ENCODE results near the gene SOX5. TPM values are rescaled to one million over a fixed set of nuclear protein-coding genes. Genes with fewer than 3 reads are reported as not detected.

SOX5 gene
- total and polyA plus RNA-seq, 2 experiments from 2014 or later, result 14.8 to 26.4 TPM

DNA sequence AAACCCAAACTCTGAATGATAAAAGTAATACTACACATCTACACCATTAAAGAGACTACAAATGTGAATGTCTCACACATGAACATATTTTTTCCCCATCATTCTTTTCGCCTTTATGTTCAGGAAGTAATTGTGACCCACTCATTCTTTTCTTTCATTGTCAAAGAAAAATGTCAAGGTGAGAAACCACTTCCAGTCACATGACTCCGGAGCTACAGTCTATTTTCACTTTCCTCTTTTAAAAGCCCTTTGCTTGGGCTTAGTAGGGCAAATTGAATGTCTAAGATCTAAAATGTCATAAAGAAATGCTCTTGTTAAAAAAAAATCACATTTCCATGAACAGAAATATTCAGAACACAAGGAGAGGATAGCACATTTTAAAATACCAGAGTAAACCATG is 461.3 kb downstream of the SOX5 start:
- Histone ChIP-seq H3K9me2 (replicated peaks; ENCODE audit: insufficient read depth) (no peaks in the 10 kb centered on the region), H2AFZ (no peak overlapping the region), H3K36me3 (replicated peaks; ENCODE audit: insufficient read depth, low read depth) (no peaks in the 10 kb centered on the region), H3K9me3 (ENCODE audit: low read depth) (no peaks in the 10 kb centered on the region), H3K4me2 (no peak overlapping the region), H3K4me3 (no peak overlapping the region), H3K79me2 (no peaks in the 10 kb centered on the region), H4K20me1 (ENCODE audit: insufficient read depth, poor library complexity, severe bottlenecking) (no peaks in the 10 kb centered on the region), H3K4me1 (ENCODE audit: insufficient read depth) (no peaks in the 10 kb centered on the region), H3K27ac (no peak overlapping the region), H3K27me3 (no peaks in the 10 kb centered on the region)
- DNase-seq (ENCODE audit: low spot score), result no peak
- 84% methylated on average over 2 of the region's 2 CpGs for WGBS (ENCODE audit: low lambda C conversion rate, missing lambda C conversion rate)
- TF ChIP-seq EZH2 (IDR thresholded peaks at IDR 0.05; ENCODE audit: borderline replicate concordance) (no peak), EZH2phosphoT487 (IDR thresholded peaks at IDR 0.05; ENCODE audit: low read depth, severe bottlenecking, unreplicated experiment) (no peak), CTCF (IDR thresholded peaks at IDR 0.05; ENCODE audit: poor library complexity) (no peak)

DNA sequence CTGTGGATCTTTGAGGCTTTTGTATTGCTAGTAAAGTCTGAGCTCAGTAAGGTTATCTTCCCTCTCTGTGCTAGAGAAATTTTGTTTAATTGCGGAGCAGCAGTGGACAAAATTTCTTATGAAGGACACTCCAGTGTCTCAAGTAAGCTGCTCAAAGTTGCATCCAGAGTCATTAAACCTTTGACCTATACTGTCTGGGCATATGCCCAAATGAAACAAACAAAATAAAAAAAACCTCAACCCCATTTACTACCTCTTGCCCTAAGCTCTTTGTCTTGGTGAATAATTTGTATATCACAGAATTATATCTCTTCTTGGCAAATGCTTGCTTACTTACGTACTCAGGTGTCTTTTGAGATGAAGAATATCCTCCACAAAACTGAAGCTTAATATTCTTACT is 465.2 kb downstream of the SOX5 start:
- Histone ChIP-seq H3K27me3 (no peaks in the 10 kb centered on the region), H4K20me1 (ENCODE audit: insufficient read depth, poor library complexity, severe bottlenecking) (no peaks in the 10 kb centered on the region), H3K79me2 (no peaks in the 10 kb centered on the region), H3K9me3 (ENCODE audit: low read depth) (no peaks in the 10 kb centered on the region), H3K9me2 (replicated peaks; ENCODE audit: insufficient read depth) (no peaks in the 10 kb centered on the region), H3K4me2 (no peak overlapping the region), H3K4me1 (ENCODE audit: insufficient read depth) (no peaks in the 10 kb centered on the region), H3K36me3 (replicated peaks; ENCODE audit: insufficient read depth, low read depth) (no peaks in the 10 kb centered on the region), H2AFZ (no peak overlapping the region), H3K4me3 (no peak overlapping the region), H3K27ac (no peak overlapping the region)
- 95% methylated on average over 2 of the region's 2 CpGs for WGBS (ENCODE audit: low lambda C conversion rate, missing lambda C conversion rate)
- TF ChIP-seq CTCF (IDR thresholded peaks at IDR 0.05; ENCODE audit: poor library complexity) (no peak), EZH2phosphoT487 (IDR thresholded peaks at IDR 0.05; ENCODE audit: low read depth, severe bottlenecking, unreplicated experiment) (no peak)
- DNase-seq (ENCODE audit: low spot score), result no peak

DNA sequence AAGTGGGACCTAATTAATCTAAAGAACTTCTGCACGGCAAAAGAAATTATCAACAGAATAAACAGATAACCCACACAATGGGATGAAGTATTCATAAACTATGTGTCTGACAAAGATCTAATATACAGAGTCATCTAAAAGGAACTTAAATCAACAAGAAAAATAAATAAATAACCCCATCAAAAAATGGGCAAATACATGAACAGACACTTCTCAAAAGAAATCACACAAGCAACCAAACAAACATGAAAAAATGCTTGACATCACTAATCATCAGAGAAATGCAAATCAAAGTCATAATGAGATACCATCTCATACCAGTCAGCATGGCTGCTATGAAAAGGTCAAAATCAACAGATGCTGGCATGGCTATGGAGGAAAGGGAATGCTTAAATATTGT is 466.9 kb downstream of the SOX5 start:
- H3K4me3 ChIP-seq, result no peak overlapping the region
- 79% methylated on average over 1 of the region's 1 CpG for WGBS (ENCODE audit: low lambda C conversion rate, missing lambda C conversion rate)
- DNase-seq (ENCODE audit: low spot score), result no peak
- H4K20me1 ChIP-seq (ENCODE audit: insufficient read depth, poor library complexity, severe bottlenecking), result no peaks in the 10 kb centered on the region
- no peak overlapping the region for H3K4me2 ChIP-seq
- H3K27ac ChIP-seq, result no peak overlapping the region
- no peak overlapping the region for H2AFZ ChIP-seq
- no peaks in the 10 kb centered on the region for H3K27me3 ChIP-seq
- no peaks in the 10 kb centered on the region for H3K9me2 ChIP-seq (replicated peaks; ENCODE audit: insufficient read depth)
- no peaks in the 10 kb centered on the region for H3K9me3 ChIP-seq (ENCODE audit: low read depth)
- H3K36me3 ChIP-seq (replicated peaks; ENCODE audit: insufficient read depth, low read depth), result no peaks in the 10 kb centered on the region
- no peak for TF ChIP-seq EZH2phosphoT487 (IDR thresholded peaks at IDR 0.05; ENCODE audit: low read depth, severe bottlenecking, unreplicated experiment)
- no peak for TF ChIP-seq EZH2 (IDR thresholded peaks at IDR 0.05; ENCODE audit: borderline replicate concordance)
- no peak for TF ChIP-seq CTCF (IDR thresholded peaks at IDR 0.05; ENCODE audit: poor library complexity)
- H3K79me2 ChIP-seq, result no peaks in the 10 kb centered on the region
- H3K4me1 ChIP-seq (ENCODE audit: insufficient read depth), result no peaks in the 10 kb centered on the region

All from hepatocyte (in vitro differentiated cells).